ENCODE measurements around the gene AARS1.
A peak's percentile ranks its signal among the peaks of the same experiment; 100 is the strongest.
"Not testable (repeated sequence)": the region's sequence is repeated elsewhere in the genome, so short reads cannot be mapped to it uniquely, and the experiment has no call there.

Gene AARS1

DNA sequence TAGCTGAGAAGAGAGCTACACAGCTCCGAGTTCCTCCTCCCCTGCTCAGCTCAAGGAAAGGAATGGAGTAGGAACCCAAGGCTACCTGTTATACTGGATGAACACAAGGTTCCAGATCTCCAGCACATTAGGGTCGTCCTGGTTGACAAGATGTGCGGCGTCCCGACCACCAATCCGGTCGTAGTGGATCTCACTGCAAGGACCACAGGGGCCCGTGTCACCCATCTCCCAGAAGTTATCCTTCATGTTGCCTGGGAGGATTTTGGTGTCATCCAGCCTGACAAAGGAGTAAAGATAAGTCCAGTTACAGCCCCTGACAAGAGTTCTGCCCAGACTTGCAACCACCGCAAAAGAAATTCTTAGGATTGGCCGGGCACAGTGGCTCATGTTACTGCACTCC lies 17.6 kb downstream of the AARS1 start:
- no peak for DNase-seq (ENCODE audit: low spot score)

DNA sequence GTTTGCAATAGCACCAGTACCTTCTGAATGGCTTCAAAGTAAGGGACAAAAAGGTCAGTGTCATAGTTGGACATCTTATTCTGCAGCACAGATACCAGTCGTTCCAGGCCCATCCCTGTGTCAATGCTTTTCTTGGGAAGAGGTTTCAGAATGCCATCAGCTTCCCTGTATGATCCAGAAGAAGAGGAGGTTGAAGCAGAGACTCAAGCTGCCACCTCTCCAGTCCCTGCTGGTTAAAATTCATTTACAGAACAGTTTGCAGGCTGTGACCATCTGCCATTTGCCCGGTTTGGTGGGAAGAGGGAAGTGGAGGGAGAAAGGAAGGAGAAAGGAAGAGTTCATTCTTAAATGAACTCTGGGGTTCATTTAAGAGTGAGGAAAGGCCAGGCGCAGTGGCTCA lies 19.1 kb downstream of the AARS1 start:
- no peak for DNase-seq (ENCODE audit: low spot score)

GRCh38 chr16:70269471-70269870 lies 19.8 kb downstream of the AARS1 start:
- DNase-seq (ENCODE audit: low spot score): no peak

- DNase-seq (ENCODE audit: low spot score): not testable (repeated sequence)
Measured at GRCh38 chr16:70267922-70268321, 21.4 kb downstream of the AARS1 start.

GRCh38 chr16:70267516-70267915 lies 21.8 kb downstream of the AARS1 start:
- no peak for DNase-seq (ENCODE audit: low spot score)

DNA sequence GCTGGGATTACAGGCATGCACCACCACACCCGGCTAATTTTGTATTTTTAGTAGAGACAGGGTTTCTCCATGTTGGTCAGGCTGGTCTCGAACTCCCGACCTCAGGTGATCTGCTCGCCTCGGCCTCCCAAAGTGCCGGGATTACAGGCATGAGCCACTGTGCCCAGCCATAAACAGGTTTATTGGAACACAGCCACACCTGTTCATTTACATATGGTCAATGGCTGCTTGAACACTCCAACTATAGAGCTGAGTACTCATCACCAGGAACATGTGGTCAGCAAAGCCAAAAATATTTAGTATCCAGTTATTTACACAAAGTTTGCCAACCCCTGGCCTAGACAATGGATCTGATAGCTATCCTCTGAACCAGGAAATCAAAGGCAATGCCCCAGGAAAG lies 29.4 kb downstream of the AARS1 start:
- not testable (repeated sequence) for DNase-seq (ENCODE audit: low spot score)

- DNase-seq (ENCODE audit: low spot score): no peak
Measured at GRCh38 chr16:70258946-70259345, 30.4 kb downstream of the AARS1 start.

DNA sequence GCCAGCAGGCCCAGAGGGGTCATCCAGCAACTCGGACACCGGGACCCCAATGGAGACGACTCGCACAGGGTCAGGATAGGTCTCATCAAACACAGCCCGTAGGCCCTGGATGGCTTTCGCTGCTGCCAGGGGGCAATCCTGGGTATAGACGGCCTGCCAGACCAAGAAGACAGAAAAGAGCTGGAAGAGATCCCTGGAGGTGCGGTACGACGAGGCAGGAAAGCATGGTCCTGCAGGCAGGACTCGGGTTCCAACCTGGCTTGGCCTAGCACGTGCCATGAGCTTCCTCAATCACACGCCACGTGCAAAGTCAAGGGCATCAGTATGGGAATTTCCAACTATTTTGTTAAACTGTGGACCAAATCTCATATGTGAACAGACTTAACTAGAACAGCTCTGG lies 31.2 kb downstream of the AARS1 start:
- no peak for DNase-seq (ENCODE audit: low spot score)

GRCh38 chr16:70257391-70257790 lies 31.9 kb downstream of the AARS1 start:
- no peak for DNase-seq (ENCODE audit: low spot score)

- DNase-seq (ENCODE audit: low spot score): no peak
Measured at GRCh38 chr16:70255574-70255973, 33.7 kb downstream of the AARS1 start.

GRCh38 chr16:70254965-70255286 lies 34.4 kb downstream of the AARS1 start:
- DNase-seq (ENCODE audit: low spot score): no peak

DNA sequence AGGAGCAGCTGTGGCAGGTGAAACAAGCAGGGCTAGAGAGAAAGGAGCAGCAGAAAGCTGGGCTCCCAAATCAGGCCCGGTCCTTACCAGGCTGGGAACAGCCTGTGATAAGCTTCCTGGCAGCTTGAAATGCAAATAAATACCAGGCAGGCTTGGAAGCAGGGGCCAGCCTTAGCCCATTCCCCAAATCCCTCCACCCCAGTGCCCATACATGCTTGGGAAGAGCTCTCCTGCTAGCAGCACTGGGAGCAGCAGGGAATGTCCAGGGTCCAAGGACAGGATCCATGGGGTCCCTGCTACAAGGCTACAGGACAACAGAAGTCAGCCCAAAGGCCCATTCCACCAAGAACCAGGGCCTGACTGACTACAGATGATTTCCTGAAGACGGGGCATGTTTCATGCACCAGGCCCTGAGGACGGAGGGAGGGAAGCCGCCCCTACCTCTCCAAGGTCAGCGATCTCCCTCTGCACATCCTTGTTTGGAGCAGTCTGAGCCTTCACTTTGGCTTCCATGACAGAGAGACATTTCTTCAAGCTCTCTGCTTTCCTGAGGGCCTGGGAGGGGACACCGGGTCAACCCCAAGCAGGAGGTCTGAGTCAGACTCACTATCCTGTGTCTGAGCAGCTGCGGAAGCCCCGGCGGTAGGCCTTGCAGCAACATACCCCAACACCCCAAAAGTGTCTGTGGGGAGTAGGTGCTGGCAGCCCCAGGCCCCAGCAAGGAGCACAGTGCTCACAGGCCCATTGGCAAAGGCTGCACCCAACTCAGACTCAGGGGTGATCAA lies 34.9 kb downstream of the AARS1 start:
- DNase-seq (ENCODE audit: low spot score): no peak

DNA sequence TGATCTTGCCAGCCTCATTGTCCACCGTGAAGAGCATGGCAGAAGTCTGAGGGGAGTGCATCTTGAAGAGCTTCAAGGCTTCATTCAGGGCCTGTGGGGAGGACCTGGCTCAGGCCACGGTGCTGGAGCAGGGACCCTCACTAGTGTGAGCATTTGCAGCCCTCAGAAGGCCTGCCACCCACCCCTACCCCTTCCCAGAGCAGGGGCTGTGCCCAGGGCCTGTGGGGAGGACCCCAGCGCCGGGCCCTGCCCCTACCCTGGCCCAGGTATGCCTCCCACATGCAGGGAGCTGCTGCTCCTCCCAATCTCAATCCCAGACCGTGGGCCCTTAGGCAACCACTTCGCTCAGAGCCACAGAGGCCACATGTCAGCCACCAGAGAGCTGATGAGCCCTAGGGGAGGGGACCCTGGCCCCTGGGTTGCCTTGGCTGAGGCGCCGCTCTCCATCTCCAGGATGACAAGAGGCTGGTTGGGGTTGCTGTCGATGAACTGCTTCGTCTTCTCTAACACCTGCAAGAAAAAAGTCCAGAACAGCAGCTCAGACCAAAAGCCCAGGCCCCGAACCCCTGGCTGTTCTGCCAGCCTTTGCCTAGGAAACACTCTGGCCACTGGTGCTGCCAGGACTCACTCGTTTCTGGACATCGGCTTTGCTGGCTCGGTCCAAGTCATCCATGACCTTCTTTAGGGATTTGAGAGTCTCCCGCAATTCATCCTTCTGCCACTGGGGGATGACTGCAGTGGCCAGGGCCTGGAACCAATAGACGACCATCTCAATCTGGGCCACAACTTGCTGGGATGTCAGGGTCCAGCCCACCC lies 35.8 kb downstream of the AARS1 start:
- DNase-seq (ENCODE audit: low spot score): no peak

DNA sequence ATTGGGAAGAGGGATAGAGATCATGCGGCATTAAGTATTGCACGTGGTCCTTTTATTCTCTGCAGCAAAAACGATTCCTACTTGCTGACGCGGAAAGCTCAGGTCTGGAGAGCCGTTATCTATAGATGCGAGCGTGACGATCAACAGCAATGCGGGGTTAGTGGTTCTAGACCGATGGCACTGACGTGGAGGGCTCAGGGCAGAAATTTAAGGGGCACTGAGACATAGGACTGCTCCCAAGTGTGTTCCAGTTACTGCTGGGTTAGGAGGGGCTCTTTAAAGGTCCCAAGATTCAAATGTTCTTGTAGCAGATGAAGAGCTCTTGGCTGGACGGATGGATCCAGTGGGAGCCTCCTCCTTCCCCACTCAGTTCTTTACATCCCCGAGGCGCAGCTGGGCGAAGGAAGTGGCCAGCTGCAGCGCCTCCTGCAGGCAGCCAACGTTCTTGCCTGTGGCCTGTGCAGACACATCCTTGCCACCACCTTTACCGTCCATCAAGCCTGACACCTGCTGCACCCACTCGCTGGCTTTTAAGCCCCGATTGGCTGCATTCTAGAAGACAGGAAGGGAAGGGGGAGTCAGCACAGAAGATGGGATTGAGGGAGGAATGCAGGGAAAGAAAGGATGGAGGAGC lies 36.8 kb downstream of the AARS1 start:
- no peak for DNase-seq (ENCODE audit: low spot score)

- DNase-seq (ENCODE audit: low spot score): peak; percentile 87
Measured at GRCh38 chr16:70251629-70252354, 37.5 kb downstream of the AARS1 start, which contains the start of gene EXOSC6. TSS of gene EXOSC6 (minus strand) at chr16:70251940. CDS start at chr16:70251900, 40 bp downstream.

DNA sequence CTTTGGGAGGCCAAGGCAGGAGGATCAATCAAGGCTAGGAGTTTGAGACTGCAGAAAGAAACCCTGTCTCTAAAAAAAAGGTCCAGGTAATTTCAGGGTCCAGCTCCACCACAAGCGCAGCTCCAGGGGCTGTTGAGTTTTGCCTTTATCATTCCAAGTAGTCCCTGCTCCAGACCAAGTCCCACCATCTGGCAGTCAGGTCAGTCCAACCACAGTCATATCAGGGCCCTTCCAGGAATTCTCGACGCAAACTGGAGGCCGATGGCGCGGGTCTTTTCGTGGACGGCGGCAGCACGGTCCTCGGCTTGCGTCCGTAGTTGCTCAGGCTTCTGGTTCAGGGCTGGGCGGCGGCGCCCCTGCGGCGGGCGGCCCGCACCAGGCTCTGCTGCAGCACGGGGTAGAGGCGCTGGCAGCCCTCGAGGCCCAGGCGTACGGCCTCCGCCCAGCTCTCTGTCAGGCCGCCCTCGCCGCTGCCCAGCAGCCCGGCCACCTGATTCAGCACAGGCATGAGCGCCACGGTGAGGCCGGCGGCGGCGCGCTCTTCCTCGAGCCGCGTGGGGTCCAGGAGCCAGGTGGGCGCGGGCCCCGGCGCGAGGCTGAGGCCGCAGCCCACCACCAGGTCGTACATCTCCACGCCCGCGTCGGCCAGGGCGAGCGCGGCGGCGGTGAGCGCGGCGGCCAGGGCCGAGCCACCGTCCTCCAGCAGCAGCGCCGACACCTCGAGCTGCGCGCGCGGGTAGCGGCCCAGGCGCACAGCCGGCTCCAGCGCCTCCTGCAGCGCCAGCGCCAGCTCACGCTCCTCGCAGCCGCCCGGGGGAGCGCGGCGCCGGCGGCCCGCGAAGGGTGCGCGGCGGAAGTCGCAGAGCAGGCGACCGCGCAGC lies 38.3 kb downstream of the AARS1 start:
- DNase-seq (ENCODE audit: low spot score): no peak

DNA sequence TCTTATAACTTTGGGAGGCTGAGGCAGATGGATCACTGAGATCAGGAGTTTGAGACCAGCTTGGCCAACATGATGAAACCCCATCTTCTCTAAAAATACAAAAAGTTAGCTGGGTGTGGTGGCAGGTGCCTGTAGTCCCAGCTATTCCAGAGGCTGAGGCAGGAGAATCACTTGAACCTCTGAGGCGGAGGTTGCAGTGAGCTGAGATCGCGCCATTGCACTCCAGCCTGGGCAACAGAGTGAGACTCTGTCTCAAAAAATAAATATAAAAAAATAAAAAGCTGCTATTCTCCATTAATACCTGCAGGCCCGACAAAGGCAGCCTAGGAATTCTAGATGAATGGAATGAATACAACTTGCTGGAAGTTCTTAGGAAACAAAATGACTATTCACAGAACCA lies 39.6 kb downstream of the AARS1 start:
- not testable (repeated sequence) for DNase-seq (ENCODE audit: low spot score)

- DNase-seq (ENCODE audit: low spot score): not testable (repeated sequence)
Measured at GRCh38 chr16:70238773-70239172, 50.5 kb downstream of the AARS1 start.

DNA sequence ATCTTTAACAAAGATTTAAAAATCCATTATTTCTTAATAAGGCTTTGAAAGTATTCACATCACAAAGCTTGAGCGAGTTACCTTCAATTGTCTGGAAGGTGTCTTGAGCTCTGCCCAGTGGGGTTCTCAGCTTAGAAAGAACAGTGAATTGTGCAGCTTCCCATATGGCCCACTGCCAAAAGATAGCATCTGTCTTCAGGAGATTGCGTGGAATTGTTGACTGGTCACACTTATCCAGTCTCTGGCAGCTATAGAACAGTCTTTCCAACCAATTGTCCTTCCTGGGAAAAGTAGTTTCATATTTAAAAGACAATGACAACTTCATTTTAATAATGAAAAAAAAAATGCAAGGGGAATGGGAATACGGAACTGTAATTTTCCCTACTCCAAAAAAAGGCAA lies 57.5 kb downstream of the AARS1 start:
- not testable (repeated sequence) for DNase-seq (ENCODE audit: low spot score)

- not testable (repeated sequence) for DNase-seq (ENCODE audit: low spot score)
Measured at GRCh38 chr16:70226024-70226423, 63.3 kb downstream of the AARS1 start.

DNA sequence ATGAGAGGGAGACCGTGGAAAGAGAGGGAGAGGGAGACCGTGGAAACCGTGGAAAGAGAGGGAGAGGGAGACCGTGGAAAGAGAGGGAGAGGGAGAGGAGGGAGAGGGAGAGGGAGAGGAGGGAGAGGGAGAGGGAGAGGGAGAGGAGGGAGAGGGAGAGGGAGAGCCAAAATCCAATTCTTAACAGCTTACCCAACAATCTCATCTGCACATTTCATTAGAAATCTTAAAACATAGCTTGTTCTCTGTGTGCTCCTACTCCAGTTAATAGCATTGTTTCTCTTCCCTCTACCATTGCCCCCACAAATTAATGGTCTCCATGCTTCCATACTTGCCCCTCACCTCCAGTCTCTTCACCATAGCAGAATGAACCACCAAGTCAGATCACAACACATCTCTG lies 63.9 kb downstream of the AARS1 start:
- DNase-seq (ENCODE audit: low spot score): not testable (repeated sequence)
